ENCODE results near the gene KICS2. TPM values are rescaled to one million over a fixed set of nuclear protein-coding genes. Genes with fewer than 3 reads are reported as not detected.

Gene KICS2
- total and polyA plus RNA-seq, 9 of the 15 experiments (the other 6 are each of a cell fraction or from before 2014, with no cell fraction given): 2.3 to 6.4 (median 5.5) TPM

DNA sequence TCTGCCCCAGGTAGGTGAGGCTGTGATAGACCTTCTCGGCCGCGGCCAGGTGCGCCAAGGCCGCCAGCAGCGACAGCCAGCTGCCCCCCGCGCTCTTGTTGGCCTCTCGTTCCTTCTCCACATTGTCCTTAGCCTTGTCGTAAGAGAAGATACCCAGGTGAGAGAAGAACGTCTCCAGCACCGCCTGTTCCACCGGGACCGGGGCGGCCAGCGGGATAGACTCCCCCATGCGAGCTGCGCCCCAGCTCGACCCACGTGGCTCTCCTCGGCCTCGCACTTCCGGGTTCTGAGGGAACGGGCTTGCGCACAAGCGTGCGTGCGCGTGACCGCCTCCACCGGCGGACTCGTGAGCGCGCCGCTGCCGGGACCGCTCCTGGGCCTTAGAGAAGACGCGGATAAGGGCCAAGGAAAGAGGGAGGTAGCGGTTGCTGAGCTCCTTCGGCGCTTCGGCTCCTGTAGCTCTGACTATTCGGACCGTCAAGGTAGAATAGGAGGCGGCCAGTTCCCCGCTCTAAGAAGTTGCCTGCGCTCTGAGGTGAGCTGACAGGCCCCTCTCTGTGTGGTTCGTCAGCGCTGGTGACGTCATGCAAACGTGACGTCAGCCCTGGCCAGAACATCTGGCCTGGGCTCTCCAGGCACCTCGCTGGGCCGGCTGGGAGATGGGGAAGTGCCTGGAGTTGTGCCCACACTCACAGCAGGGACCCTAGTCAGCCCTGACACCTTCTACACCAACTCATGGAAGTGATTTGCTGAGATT, at the start of gene KICS2 (continued):
- TF ChIP-seq SRSF3 (IDR thresholded peaks at IDR 0.05; ENCODE audit: insufficient read depth, low read length) (no peak), STAT5A (IDR thresholded peaks at IDR 0.05; ENCODE audit: borderline replicate concordance, low read length) (no peak), MECOM (CRISPR knock-in tag; IDR thresholded peaks at IDR 0.05) (0 out of 2 replicates have a peak, but pooled peaks have one; percentile 14), SNIP1 (IDR thresholded peaks at IDR 0.05; ENCODE audit: low read depth) (no peak), MYC (IDR thresholded peaks at IDR 0.05; ENCODE audit: low read depth, low read length) (peak; percentile 100), MYC (CRISPR knock-in tag; IDR thresholded peaks at IDR 0.05; ENCODE audit: borderline replicate concordance, low read depth) (peak; percentile 98; the same call in 1 of the 2 replicates), CLOCK (CRISPR knock-in tag; IDR thresholded peaks at IDR 0.05; ENCODE audit: borderline replicate concordance) (no peak), BCOR (IDR thresholded peaks at IDR 0.05) (no peak), ZNF23 (CRISPR knock-in tag; IDR thresholded peaks at IDR 0.05) (no peak), ZNF354B (CRISPR knock-in tag; IDR thresholded peaks at IDR 0.05) (no peak), SRSF7 (optimal IDR thresholded peaks at IDR 0.05; ENCODE audit: low read depth, low read length) (no peak), GATA2 (CRISPR knock-in tag; IDR thresholded peaks at IDR 0.05) (0 out of 2 replicates have a peak, but pooled peaks have one; percentile 12), RHOXF2B (CRISPR knock-in tag; conservative IDR thresholded peaks at IDR 0.05) (no peak), E2F1 (CRISPR knock-in tag; IDR thresholded peaks at IDR 0.05) (no peak), CBFA2T3 (IDR thresholded peaks at IDR 0.05) (no peak)
- TF ChIP-seq, protein P1, sequence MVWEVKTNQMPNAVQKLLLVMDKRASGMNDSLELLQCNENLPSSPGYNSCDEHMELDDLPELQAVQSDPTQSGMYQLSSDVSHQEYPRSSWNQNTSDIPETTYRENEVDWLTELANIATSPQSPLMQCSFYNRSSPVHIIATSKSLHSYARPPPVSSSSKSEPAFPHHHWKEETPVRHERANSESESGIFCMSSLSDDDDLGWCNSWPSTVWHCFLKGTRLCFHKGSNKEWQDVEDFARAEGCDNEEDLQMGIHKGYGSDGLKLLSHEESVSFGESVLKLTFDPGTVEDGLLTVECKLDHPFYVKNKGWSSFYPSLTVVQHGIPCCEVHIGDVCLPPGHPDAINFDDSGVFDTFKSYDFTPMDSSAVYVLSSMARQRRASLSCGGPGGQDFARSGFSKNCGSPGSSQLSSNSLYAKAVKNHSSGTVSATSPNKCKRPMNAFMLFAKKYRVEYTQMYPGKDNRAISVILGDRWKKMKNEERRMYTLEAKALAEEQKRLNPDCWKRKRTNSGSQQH (CRISPR knock-in tag; IDR thresholded peaks at IDR 0.05): no peak
- TF ChIP-seq, protein P2, sequence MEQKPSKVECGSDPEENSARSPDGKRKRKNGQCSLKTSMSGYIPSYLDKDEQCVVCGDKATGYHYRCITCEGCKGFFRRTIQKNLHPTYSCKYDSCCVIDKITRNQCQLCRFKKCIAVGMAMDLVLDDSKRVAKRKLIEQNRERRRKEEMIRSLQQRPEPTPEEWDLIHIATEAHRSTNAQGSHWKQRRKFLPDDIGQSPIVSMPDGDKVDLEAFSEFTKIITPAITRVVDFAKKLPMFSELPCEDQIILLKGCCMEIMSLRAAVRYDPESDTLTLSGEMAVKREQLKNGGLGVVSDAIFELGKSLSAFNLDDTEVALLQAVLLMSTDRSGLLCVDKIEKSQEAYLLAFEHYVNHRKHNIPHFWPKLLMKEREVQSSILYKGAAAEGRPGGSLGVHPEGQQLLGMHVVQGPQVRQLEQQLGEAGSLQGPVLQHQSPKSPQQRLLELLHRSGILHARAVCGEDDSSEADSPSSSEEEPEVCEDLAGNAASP (IDR thresholded peaks at IDR 0.05): no peak
- TF ChIP-seq, protein P3, sequence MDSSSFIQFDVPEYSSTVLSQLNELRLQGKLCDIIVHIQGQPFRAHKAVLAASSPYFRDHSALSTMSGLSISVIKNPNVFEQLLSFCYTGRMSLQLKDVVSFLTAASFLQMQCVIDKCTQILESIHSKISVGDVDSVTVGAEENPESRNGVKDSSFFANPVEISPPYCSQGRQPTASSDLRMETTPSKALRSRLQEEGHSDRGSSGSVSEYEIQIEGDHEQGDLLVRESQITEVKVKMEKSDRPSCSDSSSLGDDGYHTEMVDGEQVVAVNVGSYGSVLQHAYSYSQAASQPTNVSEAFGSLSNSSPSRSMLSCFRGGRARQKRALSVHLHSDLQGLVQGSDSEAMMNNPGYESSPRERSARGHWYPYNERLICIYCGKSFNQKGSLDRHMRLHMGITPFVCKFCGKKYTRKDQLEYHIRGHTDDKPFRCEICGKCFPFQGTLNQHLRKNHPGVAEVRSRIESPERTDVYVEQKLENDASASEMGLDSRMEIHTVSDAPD (CRISPR knock-in tag; IDR thresholded peaks at IDR 0.05): no peak
- TF ChIP-seq, protein P4, sequence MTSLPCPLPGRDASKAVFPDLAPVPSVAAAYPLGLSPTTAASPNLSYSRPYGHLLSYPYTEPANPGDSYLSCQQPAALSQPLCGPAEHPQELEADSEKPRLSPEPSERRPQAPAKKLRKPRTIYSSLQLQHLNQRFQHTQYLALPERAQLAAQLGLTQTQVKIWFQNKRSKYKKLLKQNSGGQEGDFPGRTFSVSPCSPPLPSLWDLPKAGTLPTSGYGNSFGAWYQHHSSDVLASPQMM (CRISPR knock-in tag; IDR thresholded peaks at IDR 0.05): no peak

Data from K562 (cell line).